Panc1 (cell line): ENCODE results near the gene ERN1.

Experiments
- POLR2AphosphoS5 ChIP-seq: IDR thresholded peaks from 2 replicates; pipeline ENCODE4 v1.6.1; 2012; ENCODE audit warnings: mild to moderate bottlenecking, low read depth, low read length, moderate library complexity
- SIN3A ChIP-seq: IDR thresholded peaks from 2 replicates; pipeline ENCODE4 v1.6.1; 2012; ENCODE audit warnings: low read depth, mild to moderate bottlenecking, low read length, moderate library complexity, borderline replicate concordance; ENCODE audit not compliant: insufficient read depth
- TCF7L2 ChIP-seq: IDR thresholded peaks from 2 replicates; pipeline ENCODE4 v1.6.1; 2011; ENCODE audit warnings: mild to moderate bottlenecking, low read depth, low read length, inconsistent platforms
- TF ChIP-seq, protein P1 (sequence below): fragments of 450-650 bp; IDR thresholded peaks from 2 replicates; pipeline ENCODE4 v1.5.1; 2017; ENCODE audit warnings: mild to moderate bottlenecking
- TF ChIP-seq, protein P2 (sequence below), 2 experiments: IDR thresholded peaks; 2 replicates each; pipeline ENCODE4 v1.6.1; 2011 to 2012; ENCODE audit warnings: low read depth in 2 of 2, control low read depth in 1 of 2, low read length in 1 of 2, mild to moderate bottlenecking in 1 of 2, moderate library complexity in 1 of 2; ENCODE audit not compliant: insufficient read depth in 1 of 2

DNA sequence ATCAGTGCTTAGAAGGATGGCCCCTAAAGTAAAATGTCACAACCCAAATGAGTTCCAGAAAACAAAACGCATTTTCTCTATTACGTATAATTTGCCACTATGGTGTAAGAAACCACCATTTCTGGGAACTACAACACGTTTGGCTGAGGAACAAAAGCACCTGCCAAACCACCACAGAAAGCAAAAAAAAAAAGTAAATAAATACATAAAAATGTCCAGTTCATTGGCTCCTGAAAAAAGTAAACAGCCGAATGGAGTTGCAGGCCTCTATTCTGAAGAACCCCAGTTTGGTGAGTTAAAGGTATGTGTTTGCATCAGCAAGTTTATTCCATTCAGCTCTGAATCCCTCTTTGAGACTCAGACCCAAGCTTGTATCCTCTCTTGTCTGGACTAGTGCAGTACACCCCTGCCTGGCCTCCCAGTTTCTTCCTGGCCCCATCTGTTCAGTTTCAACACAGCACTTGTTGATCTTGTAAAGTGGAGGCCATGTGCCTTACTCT, 36.9 kb downstream of the ERN1 start:
- TF ChIP-seq, protein P1, sequence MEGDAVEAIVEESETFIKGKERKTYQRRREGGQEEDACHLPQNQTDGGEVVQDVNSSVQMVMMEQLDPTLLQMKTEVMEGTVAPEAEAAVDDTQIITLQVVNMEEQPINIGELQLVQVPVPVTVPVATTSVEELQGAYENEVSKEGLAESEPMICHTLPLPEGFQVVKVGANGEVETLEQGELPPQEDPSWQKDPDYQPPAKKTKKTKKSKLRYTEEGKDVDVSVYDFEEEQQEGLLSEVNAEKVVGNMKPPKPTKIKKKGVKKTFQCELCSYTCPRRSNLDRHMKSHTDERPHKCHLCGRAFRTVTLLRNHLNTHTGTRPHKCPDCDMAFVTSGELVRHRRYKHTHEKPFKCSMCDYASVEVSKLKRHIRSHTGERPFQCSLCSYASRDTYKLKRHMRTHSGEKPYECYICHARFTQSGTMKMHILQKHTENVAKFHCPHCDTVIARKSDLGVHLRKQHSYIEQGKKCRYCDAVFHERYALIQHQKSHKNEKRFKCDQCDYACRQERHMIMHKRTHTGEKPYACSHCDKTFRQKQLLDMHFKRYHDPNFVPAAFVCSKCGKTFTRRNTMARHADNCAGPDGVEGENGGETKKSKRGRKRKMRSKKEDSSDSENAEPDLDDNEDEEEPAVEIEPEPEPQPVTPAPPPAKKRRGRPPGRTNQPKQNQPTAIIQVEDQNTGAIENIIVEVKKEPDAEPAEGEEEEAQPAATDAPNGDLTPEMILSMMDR = no peak
- TF ChIP-seq POLR2AphosphoS5 = no peak
- TF ChIP-seq SIN3A = no peak
- TF ChIP-seq, protein P2, sequence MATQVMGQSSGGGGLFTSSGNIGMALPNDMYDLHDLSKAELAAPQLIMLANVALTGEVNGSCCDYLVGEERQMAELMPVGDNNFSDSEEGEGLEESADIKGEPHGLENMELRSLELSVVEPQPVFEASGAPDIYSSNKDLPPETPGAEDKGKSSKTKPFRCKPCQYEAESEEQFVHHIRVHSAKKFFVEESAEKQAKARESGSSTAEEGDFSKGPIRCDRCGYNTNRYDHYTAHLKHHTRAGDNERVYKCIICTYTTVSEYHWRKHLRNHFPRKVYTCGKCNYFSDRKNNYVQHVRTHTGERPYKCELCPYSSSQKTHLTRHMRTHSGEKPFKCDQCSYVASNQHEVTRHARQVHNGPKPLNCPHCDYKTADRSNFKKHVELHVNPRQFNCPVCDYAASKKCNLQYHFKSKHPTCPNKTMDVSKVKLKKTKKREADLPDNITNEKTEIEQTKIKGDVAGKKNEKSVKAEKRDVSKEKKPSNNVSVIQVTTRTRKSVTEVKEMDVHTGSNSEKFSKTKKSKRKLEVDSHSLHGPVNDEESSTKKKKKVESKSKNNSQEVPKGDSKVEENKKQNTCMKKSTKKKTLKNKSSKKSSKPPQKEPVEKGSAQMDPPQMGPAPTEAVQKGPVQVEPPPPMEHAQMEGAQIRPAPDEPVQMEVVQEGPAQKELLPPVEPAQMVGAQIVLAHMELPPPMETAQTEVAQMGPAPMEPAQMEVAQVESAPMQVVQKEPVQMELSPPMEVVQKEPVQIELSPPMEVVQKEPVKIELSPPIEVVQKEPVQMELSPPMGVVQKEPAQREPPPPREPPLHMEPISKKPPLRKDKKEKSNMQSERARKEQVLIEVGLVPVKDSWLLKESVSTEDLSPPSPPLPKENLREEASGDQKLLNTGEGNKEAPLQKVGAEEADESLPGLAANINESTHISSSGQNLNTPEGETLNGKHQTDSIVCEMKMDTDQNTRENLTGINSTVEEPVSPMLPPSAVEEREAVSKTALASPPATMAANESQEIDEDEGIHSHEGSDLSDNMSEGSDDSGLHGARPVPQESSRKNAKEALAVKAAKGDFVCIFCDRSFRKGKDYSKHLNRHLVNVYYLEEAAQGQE (IDR thresholded peaks at IDR 0.05; ENCODE audit: insufficient read depth in 1 of 2, low read depth in 2 of 2, low read length in 1 of 2) = no peak
- TF ChIP-seq TCF7L2 = no peak
